ENCODE measurements around the gene BATF2. TPM values are rescaled to one million over a fixed set of nuclear protein-coding genes. Genes with fewer than 3 reads are reported as not detected.

The BATF2 gene
- total and polyA plus RNA-seq, 2 donors (not counting 3 experiments of a cell fraction or from before 2014, with no cell fraction given) = 0.75 TPM

DNA sequence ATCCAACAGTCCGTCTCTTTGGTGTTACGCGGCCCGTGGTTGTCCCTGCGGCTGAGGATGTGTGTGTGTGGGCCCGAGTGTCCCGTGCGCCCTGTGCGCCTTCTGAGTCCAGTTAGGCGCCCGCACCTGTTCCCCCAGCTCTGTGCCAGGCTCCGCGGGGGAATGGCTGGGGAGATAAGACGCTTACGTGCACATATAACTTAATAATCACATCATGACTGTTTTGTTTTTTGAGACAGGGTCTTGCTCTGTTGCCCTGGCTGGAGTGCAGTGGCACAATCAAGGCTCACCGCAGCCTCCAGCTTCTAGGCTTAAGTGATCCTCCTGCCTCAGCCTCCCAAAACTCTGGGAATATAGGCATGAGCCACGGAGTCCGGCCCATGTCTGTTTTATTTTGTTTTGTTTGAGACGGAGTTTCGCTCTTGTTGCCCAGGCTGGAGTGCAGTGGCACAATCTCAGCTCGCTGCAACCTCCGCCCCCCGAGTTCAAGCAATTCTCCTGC lies 18.0 kb upstream of the BATF2 start:
- Histone ChIP-seq H3K9me1 (replicated peaks; ENCODE audit: control insufficient read depth, extremely low read depth, insufficient read depth, low read length) (no peaks in the 10 kb centered on the region), H3K27ac (ENCODE audit: insufficient read depth, low read depth, low read length) (peak overlapping the region; percentile 87), H3K9ac (replicated peaks; ENCODE audit: extremely low read depth, insufficient read depth, low read length) (peak overlapping the region; percentile 89), H3K9me3 (replicated peaks; ENCODE audit: control insufficient read depth, insufficient read depth, low read length) (no peaks in the 10 kb centered on the region), H3K4me3 (replicated peaks in 1 of 3; ENCODE audit: insufficient read depth in 1 of 3, low read depth in 1 of 3, low read length in 3 of 3) (peak overlapping the region; percentile 32 to 84 (median 59)), H4K20me1 (replicated peaks; ENCODE audit: control insufficient read depth, extremely low read depth, insufficient read depth, low read length) (no peaks in the 10 kb centered on the region), H3K4me1 (ENCODE audit: control insufficient read depth, extremely low read depth, insufficient read depth, low read length) (peaks cover 4% of the 10 kb centered on the region), H3K36me3 (ENCODE audit: control insufficient read depth in 2 of 2, extremely low read depth in 1 of 2, insufficient read depth in 2 of 2, low read length in 2 of 2) (peaks cover 0 to under 1% of the 10 kb centered on the region in 2 experiments), H3K27me3 (ENCODE audit: control insufficient read depth in 2 of 2, insufficient read depth in 2 of 2, low read length in 2 of 2) (no peaks in the 10 kb centered on the region), H2AFZ (ENCODE audit: low read depth, low read length) (peak overlapping the region; percentile 88), H3K4me2 (ENCODE audit: insufficient read depth, low read length) (peak overlapping the region; percentile 80), H3K79me2 (ENCODE audit: control insufficient read depth, insufficient read depth, low read length) (peaks cover 2% of the 10 kb centered on the region)
- intact Hi-C loops (cut with micrococcal nuclease) = loop anchor here (1.0 to 5.0 kb wide), 6 partner anchors 13 to 211 kb away; partner anchors contain the start of genes ATG2A, MAP4K2, SNX15 and VPS51
- DNase-seq (ENCODE audit: low read depth, low spot score) (no peak), FAIRE-seq (no peak)
- ChIA-PET POLR2A (interaction anchor here (1.0 to 1.2 kb wide), 2 partner anchors 18 to 27 kb away, joined by 3 read pairs; partner anchors contain the start of genes BATF2 and SAC3D1), CTCF (interaction anchor here (0.6 to 6.0 kb wide), 27 partner anchors 10 to 181 kb away, joined by 3 to 40 read pairs (median 4); partner anchors contain the start of genes ATG2A, BATF2, CDC42BPG and MAJIN)
- dilution Hi-C loops (cut with MboI; ENCODE audit: extremely low pct_ligation_motif_present, low sequenced_read_pairs) = no loop called here
- TF ChIP-seq, protein P1, sequence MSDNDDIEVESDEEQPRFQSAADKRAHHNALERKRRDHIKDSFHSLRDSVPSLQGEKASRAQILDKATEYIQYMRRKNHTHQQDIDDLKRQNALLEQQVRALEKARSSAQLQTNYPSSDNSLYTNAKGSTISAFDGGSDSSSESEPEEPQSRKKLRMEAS (IDR thresholded peaks at IDR 0.05; ENCODE audit: insufficient read depth, insufficient read length) = no peak
- TF ChIP-seq JUN (IDR thresholded peaks at IDR 0.05; ENCODE audit: borderline replicate concordance, insufficient read depth, insufficient read length, low read depth) (no peak), MYC (IDR thresholded peaks at IDR 0.05; ENCODE audit: low read depth, low read length) (no peak), GATA2 (IDR thresholded peaks at IDR 0.05; ENCODE audit: insufficient read depth, insufficient read length, low read depth, low read length) (no peak), POLR2AphosphoS5 (IDR thresholded peaks at IDR 0.05; ENCODE audit: insufficient read depth, low read depth, low read length) (no peak), FOS (IDR thresholded peaks at IDR 0.05; ENCODE audit: borderline replicate concordance, insufficient read depth, low read length) (no peak)
- TF ChIP-seq, protein P2, sequence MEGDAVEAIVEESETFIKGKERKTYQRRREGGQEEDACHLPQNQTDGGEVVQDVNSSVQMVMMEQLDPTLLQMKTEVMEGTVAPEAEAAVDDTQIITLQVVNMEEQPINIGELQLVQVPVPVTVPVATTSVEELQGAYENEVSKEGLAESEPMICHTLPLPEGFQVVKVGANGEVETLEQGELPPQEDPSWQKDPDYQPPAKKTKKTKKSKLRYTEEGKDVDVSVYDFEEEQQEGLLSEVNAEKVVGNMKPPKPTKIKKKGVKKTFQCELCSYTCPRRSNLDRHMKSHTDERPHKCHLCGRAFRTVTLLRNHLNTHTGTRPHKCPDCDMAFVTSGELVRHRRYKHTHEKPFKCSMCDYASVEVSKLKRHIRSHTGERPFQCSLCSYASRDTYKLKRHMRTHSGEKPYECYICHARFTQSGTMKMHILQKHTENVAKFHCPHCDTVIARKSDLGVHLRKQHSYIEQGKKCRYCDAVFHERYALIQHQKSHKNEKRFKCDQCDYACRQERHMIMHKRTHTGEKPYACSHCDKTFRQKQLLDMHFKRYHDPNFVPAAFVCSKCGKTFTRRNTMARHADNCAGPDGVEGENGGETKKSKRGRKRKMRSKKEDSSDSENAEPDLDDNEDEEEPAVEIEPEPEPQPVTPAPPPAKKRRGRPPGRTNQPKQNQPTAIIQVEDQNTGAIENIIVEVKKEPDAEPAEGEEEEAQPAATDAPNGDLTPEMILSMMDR (IDR thresholded peaks at IDR 0.05; ENCODE audit: extremely low read depth in 1 of 2, insufficient read depth in 1 of 2, low read depth in 1 of 2, low read length in 2 of 2) = no peak
- TSS peak; percentile 33 for BruUV-seq (replicated peaks)
